ENCODE measurements around the gene CNPY1.

CNPY1 gene

DNA sequence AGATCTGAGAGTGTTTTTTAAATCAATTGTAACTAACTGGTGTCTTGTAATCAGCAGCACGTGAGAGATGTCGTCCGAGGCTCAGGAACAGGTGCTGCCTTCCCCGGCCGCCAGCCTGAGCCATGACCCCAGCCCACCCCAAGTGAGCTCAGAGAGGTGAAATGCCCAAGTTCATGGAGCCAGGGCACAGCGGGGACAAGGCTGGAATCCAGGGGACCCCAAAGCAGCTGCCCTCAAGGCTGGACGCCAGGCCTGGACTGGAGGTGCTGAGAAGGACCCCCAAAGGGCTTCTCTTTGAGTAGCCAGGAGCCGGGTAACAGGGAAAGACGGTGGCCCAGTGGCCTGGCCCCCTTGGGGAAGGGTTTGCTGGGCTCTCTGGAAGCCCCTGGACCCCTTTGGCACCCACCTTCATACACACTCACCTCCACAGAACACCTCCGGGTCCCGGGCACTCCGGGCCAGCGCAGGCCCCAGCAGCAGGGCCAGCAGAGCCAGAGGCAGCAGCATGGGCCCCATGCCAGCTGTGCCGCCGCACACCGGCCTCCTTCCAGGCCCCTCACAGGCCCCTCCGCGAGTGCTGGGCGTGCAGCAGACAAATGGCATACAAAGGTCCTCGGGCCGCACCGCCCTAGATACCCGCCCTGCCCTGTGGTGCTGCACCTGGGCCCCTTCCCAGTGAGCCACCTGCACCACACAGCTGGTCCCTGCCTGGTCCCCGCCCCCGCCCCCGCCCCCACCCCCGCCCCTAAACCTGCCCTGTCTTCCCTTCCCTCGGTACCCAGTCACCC lies 24.0 kb upstream of the CNPY1 start:
- TF ChIP-seq GATA2 (IDR thresholded peaks at IDR 0.05; ENCODE audit: low read depth, low read length) (no peak), GATA3 (IDR thresholded peaks at IDR 0.05; ENCODE audit: low read depth, low read length) (no peak)

DNA sequence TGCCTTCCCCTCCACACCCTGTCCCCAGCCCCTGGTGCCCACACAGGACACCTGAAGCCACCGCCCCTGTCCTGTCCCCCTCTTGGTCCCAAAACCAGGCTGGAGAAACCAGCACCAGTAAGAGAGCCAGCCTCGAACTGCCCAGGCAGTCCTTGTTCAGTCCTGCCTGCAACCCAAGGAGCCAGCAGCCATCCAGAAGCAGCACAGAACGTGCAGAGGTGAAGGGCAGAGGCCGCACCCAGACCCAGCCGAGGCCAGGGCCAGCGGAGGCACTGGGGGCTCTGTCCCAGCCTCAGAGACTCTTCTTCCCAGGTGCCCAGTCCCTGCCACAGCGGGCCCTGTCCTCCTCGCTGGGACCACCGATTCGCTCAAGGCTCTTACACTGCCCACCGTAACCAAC lies 23.3 kb upstream of the CNPY1 start:
- TF ChIP-seq GATA2 (IDR thresholded peaks at IDR 0.05; ENCODE audit: low read depth, low read length) (no peak), GATA3 (IDR thresholded peaks at IDR 0.05; ENCODE audit: low read depth, low read length) (no peak)

DNA sequence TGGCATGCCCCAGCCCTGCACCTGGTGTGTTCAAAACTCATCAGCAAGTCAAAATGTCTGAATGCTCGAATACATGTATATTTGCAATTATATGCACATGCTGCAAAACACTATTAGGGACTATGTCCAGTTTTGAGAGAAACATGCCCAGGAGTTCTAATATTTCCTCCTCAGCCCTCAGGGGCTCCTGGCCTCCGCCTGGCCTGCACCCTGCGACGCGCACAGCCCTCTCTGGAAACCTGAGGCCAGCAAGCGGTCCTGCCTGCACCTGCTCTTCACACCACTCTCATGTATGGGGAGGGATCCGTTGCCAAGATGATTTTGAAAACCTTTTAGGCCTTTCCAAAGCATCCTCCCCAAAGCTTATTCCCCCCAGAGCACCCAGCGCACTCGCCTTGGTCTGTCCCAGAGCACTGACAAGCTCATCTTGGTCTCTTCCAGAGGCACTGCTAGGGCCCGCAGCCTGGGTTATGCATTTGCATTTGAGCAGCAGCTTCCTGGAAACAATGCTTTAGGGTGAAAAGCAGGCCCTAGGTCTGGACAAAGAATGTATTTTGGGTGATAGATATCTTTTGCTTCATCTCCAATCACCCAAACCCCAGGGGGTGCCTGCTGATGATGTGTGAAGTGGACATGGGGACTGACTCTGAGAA lies 22.6 kb upstream of the CNPY1 start:
- TF ChIP-seq GATA3 (IDR thresholded peaks at IDR 0.05; ENCODE audit: low read depth, low read length) (no peak), GATA2 (IDR thresholded peaks at IDR 0.05; ENCODE audit: low read depth, low read length) (no peak)

DNA sequence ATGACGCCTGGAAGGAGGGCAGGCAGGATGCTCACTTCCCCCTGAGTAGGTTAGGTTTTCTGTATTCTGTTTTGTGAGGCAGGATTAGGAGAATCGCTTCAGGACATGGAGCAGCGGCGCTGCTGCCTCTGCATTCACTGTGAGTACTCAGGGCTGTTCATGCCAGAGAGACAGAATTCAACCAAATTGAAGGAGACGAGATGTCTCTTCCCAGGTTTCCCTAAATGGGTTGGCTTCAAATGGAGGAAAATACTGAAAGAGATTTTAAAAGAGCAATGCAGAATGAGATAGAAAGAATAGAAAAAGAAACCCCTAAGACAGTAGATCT lies 21.9 kb upstream of the CNPY1 start:
- TF ChIP-seq GATA3 (IDR thresholded peaks at IDR 0.05; ENCODE audit: low read depth, low read length) (no peak), GATA2 (IDR thresholded peaks at IDR 0.05; ENCODE audit: low read depth, low read length) (no peak)

DNA sequence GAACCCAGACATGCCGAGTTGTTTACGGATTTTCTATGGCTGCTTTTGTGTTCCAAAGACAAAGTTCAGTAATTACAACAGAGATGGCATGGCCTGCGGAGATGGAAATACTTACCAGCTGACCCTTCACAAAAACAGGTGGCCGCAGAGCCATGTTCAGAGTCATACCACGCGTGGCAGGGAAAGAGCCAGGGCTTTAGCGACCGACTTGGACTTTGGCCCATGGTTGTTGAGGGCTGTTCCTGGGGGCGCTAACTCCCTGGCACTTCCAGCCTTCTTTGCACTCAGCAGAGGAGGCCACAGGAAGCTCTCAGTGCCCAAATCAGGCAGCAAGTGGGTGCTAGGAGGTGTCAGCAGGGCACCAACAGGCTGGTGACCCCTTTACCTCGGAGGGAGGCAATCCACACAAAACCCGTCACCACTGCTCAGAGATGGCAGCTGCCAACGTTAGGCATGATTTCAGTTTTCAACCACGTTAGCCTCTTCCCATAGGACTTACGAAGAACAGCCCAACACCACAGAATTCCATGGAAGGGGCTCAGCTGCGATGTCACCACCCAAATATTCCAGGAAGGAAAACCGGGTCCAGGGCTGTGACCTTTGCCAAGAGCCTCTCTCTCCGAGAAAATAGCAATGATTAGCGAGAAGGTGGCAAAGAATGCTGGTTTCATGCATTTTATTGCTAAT lies 21.4 kb upstream of the CNPY1 start:
- no peak for TF ChIP-seq GATA2 (IDR thresholded peaks at IDR 0.05; ENCODE audit: low read depth, low read length)
- no peak for TF ChIP-seq GATA3 (IDR thresholded peaks at IDR 0.05; ENCODE audit: low read depth, low read length)

DNA sequence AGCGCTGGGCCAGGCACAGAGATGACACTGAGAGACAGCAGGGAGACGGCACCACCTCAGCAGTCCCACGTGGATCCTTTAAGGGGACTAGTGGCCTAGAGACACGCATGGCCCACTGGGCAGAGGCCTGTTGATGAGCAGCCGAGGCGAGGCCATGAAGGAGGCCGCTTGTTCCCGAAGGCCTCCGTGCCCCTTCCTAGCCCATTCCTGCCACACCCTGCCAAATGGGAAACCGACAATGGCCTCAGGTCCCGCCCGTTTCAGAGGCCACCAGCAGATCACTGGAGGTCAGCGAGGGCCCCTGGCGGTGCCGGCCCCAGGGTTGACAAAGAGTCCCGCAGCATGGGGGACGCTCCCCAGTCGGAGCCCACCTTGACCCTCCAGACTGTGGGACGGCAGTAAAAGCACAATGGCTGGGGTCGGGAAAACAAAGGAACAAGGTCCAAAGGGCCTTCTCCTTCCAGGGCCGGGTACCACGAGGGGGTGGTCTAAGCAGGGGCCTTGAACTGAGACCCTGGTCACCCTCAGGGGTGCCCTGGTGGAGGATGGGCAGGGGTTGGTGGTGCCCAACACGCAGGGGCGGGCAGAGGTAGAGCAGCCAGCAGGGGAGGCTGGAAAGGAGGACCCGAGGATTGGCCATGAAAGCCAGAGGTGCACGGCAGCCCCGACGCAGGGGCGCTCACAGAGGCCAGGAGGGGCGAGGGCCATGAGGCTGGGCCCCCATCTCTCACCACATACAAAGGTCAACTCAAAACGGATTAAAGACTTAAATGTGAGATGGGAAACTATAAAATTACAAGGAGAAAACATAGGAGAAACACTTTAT lies 19.9 kb upstream of the CNPY1 start:
- no peak for TF ChIP-seq GATA2 (IDR thresholded peaks at IDR 0.05; ENCODE audit: low read depth, low read length)
- no peak for TF ChIP-seq GATA3 (IDR thresholded peaks at IDR 0.05; ENCODE audit: low read depth, low read length)

DNA sequence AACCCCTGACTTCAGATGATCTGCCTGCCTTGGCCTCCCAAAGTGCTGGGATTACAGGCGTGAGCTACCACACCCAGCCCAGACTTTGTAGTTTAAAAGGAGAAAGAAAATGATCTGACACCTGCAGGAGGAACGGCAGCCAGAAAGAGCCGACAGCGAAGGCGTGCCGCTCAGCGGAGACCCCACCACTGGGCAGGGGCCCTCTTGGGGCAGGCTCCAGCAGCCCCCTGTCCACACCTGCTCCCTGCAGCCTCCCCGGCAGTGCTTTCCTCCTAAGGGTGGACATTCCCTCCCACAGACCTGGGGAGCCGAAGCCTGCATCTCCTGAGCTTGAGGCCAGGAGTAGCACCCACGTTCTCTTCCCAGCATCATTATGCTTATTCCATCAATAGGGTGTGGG lies 19.2 kb upstream of the CNPY1 start:
- TF ChIP-seq GATA2 (IDR thresholded peaks at IDR 0.05; ENCODE audit: low read depth, low read length) (no peak), GATA3 (IDR thresholded peaks at IDR 0.05; ENCODE audit: low read depth, low read length) (no peak)

DNA sequence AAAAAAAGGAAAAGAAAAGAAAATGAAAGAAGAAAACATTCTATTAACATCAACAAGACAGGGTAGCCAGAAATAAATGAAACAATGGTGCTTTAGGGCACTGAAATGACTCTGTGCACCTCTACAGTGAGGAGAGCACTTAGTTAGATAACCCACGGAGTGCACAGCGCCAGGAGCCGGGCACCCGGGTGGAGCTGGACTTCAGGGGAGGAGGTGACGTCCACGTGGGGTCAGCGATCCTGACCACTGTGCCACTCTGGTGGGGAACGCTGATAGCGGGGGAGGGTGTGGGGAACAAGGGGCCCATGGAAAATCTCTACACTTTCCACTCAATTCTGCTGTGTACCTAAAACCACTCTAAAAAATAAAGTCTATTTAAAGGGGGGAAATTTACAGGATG lies 15.7 kb upstream of the CNPY1 start:
- TF ChIP-seq GATA3 (IDR thresholded peaks at IDR 0.05; ENCODE audit: low read depth, low read length), result no peak
- no peak for TF ChIP-seq GATA2 (IDR thresholded peaks at IDR 0.05; ENCODE audit: low read depth, low read length)

DNA sequence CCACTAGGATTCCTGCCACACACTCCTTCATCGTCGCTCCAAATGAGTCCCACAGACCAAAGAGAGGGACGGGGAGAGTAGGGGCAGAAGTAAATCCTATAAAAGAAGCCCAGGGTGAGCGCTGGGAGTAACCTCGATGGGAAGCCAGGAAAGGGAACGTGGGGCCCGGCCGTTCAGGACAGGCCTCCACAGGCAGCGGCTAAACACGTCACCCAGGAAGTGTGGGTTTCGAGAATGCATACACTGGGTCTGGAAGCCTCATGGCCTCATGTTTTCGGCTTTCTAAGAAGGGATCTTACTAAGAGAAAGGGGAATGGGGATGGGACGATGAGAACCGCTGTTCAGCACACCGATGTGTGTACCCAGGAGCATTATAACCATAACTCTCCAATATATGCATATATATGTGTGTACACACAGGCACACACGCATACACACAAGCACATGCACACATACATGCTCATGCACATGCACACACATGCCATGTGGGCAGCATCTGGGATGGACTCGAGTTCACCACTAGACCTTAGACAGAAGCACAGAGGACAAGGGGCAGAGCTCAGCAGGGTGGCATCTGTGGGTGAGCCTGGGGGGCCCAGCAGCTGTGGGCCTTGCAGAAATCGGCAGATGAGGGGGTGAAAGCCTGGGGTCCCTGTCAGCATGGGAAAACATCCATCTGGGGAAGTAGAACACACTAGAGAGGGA lies 14.8 kb upstream of the CNPY1 start:
- TF ChIP-seq GATA3 (IDR thresholded peaks at IDR 0.05; ENCODE audit: low read depth, low read length), result no peak
- TF ChIP-seq GATA2 (IDR thresholded peaks at IDR 0.05; ENCODE audit: low read depth, low read length), result no peak

DNA sequence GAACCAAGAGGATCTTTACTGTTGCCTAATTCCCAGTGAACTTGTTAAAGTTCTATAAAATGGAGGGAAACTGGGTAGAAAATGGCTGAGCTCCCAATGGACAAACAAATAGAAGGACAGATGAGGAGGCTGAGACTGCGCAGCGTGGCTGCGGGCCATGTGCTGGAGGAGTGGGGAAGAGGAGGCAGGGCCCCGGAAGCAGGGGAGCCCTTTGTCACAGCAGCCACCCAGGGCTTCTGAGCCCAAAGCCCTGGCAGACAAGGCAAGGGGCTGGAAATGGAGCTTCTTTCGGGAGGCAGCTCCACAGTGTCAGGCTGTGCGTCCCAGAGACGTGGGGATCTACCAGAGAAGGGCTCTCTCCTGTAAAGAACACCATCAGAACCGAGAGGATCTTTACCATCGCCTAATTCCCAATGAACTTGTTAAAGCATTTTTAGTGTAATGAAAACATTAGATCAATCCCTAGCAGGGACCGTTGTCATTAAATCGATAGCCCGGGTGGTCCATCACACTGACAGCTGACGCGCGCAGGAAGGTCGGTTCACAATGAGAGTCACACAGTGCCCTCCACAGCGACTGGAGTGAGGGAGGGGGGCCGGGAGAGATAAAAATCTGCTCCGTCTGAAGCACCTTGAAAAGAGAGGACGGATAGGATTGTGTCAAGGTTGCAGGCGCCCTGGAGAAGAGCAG lies 14.0 kb upstream of the CNPY1 start:
- TF ChIP-seq GATA2 (IDR thresholded peaks at IDR 0.05; ENCODE audit: low read depth, low read length) (no peak), GATA3 (IDR thresholded peaks at IDR 0.05; ENCODE audit: low read depth, low read length) (no peak)

DNA sequence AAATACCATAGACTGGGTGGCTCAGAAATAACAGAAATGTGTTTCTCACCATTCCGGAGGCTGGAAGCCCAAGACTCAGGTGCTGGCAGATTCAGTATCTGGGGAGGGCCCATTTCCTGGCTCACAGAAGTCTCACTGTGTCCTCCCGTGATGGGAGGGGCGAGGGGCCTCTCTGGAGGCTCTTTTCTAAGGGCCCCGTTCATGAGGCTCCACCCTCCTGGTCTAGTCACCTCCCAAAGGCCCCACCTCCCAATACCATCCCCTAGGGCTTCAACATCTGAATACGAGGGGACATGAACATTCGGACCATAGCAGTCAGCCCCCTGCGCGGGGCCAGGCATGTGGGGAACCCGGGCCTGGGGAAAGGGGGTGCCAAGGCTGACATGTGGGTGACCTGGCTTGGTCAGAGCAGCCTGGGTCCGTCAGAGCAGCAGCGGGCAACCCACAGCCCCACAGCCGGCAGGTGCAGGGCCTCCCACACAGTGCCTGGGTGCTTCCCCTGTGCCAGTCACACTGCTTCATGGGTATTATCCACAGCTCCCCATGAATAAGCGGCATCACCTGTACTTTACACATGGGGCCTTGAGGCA lies 13.3 kb upstream of the CNPY1 start:
- TF ChIP-seq GATA3 (IDR thresholded peaks at IDR 0.05; ENCODE audit: low read depth, low read length) (no peak), GATA2 (IDR thresholded peaks at IDR 0.05; ENCODE audit: low read depth, low read length) (no peak)

DNA sequence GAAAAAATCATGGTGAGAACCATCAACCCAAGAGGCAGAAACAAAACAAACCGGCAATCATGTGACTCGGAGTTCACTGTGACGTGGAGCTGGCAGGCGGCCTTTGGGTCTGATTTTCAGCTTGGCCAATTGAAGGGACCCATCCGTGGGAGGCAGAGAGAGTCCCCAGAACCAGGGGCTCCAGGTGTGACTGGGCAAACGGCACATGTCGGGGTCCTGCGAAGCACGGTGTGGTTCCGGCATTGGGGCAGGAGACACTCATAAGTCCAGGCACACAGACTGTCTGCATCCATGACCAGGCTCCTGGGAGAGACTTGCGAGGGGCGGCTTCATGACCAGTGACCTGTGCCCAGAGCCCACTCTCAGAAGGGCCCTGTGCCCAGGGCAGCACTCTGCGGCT lies 12.6 kb upstream of the CNPY1 start:
- TF ChIP-seq GATA3 (IDR thresholded peaks at IDR 0.05; ENCODE audit: low read depth, low read length) (no peak), GATA2 (IDR thresholded peaks at IDR 0.05; ENCODE audit: low read depth, low read length) (no peak)

DNA sequence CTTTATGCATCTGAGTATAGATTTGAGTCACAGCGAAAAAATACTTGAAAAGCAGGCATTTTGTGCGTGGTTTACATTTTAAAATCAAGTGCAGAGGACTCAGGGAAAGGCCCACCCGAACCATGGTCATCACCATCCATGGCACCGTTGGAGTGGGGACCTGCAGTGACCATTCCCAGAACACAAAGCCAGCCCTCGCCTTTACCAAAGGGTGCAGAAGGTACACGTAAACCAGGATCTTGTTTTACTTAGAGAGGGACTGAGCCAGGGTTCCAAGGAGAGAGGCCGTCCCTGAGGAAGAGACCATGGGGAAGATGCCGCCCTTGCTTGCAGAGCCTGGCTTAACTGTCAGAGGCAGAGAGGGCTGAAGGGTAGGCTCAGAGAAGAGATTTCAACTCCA lies 12.0 kb upstream of the CNPY1 start:
- TF ChIP-seq GATA2 (IDR thresholded peaks at IDR 0.05; ENCODE audit: low read depth, low read length), result no peak
- no peak for TF ChIP-seq GATA3 (IDR thresholded peaks at IDR 0.05; ENCODE audit: low read depth, low read length)
